Stimulated activated CD8-positive, alpha-beta memory T cell treated with anti-CD3 and anti-CD28 coated beads, Interleukin-15, amount 100 ng/mL, for 1 hour (primary cell): ENCODE results near the gene AQP7.
"Not testable (repeated sequence)": the region's sequence is repeated elsewhere in the genome, so short reads cannot be mapped to it uniquely, and the experiment has no call there.

Experiments
- DNase-seq: peaks from one replicate; pipeline ENCODE4 v3.0.0-alpha.2; 2020; ENCODE audit warnings: low read depth

Gene AQP7

DNA sequence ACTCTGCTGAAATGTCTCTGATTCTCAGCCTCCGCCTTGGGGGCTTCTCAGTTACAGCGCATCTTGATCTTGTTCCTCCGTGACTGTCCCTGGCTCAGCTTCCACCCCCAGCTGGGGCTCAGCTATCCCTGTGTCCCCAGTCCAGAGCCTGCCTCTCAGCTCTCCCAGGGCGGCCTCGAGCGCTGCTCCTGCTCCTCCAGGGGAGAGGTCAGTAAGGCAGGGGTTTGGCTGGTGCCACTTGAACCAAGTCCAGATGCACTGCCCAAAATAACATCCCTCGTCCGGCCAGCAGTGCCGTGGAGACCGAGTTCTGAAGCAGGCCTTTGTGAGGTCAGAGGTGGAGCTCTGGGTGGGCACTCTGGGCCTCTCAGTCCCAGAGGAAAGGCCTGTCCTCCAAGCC, at the start of gene AQP7:
Gene AQP7 (minus strand): TSS at position 198 of the 400 bp plus-strand sequence. CDS start 1,306 bp downstream, outside the sequence.
- DNase-seq, result not testable (repeated sequence)

DNA sequence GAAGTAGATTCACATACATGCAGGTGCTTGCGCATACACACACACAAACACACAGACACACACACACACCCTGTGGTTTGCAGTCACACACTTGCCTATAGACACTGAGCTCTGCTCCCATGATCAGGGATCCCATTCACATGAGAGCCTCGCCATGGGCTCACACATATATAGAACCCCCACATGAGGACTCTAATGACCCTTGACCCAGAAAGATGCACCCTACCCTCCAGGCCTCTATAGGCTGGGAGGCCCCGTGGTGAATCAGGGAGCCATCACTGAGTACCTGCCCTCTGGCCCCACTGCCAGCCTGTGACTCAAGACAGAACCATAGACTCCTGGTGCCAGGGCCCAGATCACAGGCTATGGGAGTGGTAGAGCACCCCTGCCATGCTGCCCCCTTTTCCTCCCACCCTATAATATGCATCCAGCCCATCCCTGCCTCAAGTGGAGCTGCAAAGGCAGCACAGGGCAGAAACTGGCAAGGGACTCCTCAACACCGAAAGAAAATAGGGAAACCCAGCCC, 48.3 kb upstream of the AQP7 start:
- no peak for DNase-seq

DNA sequence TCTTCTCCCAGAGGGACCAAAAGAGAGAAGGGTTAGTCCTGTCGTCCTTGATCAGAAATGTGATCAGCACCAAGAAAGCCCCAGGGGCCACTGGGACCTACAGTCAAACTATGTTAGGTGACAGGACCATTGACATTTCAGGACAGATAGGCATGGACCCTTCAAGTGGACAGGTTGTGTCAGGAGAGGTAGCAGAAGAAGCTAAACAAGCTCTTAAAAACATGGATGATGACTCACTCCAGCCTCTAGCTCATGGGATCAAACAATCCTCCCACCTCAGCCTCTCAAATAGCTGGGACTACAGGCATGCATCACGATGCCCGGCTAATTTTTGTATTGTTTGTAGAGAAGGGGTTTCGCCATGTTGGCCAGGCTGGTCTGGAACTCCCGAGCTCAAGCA, 47.3 kb upstream of the AQP7 start:
- no peak for DNase-seq

DNA sequence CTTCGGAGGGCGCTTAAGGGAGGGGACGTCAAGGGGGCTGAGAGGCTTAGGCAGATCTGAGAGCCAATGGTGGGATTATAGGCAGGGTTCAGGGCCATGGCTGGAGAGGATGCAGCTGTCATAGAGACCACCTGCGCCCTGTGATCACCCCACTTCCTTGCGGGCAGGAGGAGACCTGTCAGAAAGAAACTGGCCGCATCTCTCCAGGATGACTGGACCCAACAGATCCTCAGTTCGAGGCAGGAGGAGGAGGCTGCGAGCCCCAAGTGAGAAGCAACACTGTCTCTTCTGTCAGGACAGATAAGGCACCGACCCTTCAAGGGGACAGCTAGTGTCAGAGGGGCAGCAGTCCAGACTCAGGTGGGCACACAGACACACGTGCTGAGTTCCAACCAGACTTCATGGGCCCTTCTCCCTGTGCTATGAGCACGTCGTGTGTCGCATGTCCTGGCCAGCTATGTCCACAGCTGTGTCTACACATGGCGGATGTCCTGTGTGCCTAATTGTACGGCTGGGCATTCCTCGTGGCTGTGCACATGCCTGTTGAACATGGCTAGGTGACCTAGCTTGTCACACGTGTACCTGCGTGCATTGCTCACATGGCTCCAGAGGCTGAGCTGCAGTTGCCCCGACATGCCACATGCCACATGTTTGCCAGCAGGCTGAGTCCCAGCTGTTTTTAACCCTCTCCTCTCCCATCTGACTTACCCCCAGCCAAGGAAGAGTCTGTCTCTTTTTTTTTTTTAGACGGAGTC, 45.6 kb upstream of the AQP7 start:
- DNase-seq, result no peak

DNA sequence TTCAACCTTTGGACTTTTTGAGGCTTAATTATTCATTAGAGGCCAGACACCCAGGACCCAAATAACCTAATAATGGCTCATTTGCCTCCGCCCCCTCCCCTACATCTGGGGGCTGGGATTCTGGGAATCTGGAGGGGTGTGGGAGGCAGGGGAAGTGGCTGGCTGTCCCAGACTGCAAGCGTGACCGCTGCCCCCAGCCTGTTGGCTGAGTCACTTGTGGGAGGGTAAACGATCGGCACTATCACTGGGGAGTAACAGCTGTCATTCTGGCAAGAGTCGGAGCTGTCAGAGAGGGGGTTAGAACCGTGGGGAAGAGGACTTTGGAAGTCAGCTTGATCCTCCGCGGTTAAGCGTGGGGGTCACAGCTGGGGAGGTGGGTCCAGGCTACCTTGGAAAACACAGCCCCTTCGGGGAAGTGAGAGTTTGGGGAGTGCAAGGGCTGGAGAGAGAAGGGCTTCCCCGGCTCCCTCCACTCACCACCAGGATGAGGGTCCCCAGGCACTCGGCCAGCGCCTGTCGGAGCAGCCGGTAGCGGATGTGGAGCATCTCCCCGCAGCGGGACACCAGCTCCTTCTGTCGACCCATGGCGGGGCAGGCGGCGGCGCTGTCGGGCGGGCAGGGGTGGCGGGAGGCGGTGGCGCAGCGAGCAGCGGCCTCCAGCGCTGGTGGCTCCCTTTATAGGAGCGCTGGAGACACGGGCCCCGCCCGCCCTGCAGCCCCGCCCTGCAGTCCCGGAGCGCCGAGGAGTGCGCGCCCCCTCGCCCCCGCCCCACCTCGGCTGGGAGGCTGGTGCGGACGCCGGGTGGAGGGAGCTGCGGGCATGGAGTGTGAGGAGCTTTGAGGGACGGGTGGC, 44.8 kb upstream of the AQP7 start, which contains the start of gene AQP3:
Gene AQP3 (minus strand): TSS at position 648 of the 853 bp plus-strand sequence. CDS start 63 bp downstream, at position 585.
- peak; percentile 38 for DNase-seq

DNA sequence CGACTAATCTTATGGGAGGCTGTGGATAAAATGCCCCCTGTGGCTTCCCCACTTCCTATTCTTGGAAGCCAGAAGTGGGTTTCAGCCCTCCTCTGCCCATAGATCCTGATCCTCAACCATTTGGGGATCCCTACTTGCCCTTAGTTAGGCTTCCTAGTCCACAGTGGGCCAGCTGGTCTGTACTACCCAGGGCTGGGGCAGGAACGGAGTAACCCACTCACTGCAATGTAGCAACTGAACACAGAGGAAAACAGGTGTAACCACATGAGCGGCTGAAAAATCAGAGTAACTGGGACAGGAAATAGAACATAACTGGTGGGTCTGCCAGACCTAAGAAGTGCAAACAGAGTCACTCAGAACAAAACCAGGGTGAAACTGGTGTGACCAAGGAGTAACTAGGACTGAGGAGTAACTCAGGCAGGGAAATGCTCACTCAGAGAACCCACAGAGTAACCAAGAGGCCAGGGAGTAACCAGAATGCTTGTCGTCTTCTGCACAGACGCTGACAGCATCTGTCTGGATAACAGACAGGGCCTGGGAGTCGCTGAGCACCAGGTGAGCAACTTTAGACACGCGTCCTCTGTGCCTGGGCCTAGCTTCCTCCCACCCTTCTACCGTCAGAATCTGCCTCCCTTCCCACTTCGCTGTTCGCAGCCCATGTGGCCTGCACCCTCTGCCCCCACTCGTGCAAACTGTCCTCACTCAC, 44.0 kb upstream of the AQP7 start:
- DNase-seq, result peak; percentile 19

DNA sequence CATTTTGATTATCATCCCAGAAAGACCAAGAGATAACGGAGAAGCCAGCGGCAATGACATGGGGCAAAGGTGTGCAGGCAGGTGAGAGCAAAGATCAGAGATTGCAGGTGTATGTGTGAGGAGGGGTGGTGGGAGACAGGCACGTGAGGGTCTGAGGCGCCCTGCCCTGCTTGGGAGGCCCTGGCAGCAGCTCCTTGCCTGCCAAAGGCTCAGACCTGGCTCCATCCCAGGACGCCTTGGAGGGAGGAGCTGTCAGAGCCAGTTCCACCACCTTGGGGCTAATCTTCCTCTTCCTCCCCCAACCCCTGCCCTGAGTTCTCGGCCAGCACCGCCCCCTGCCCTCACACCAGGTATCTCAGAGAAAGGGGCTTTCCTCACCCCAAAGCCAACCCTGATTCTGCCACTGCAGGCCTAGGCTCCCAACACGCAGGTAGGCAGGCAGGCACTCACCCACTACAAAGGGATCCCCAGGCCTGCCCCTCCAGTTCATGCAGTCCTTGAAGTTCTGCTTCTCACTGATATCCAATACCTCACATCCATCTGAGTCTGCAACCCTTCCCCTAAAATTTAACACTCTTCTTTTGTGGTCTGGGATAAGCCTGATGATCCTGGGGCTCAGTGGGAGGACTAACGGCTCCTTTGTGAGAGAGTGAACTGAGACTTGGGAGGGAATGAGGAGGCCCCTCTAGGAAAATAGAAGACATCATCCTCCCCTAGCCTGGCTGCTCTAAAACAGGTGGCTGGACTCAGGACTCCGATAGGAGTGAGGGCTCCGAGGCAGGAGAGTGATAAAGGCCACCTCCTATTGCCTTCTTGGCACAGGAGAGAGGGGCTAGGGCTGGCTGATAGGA, 43.2 kb upstream of the AQP7 start:
- DNase-seq, result no peak

DNA sequence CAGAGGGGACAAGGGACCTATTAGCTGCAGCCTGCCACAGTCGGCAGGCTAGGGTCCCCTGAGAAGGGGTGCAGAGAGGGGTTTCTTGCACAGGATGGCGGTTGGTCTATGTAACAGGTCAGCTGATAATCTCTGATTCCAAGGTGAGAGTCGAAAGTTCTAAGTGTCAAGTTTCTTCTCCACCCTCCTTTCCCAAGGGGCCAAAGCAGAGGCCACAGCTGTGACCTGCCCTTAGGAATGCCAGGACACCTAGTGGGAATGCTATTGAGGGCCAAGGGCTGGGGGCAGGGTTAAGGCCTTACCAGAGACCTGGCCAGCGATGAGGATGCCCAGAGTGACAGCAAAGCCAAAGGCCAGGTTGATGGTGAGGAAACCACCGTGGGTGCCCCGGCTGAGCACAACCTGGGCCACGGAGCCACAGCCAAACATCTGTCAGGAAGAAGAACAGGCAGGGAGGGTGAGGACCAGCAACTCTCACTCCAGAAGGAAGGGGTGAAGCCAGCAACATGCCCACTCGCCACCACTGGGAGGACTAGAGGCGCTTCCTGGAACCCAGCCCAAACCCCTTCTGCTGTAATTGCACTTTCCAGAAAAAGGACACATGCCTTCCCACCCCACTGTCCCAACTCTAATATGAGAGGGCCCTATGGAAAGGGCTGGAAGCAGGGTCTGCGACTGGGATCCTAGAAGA, 41.2 kb upstream of the AQP7 start:
- DNase-seq, result no peak

DNA sequence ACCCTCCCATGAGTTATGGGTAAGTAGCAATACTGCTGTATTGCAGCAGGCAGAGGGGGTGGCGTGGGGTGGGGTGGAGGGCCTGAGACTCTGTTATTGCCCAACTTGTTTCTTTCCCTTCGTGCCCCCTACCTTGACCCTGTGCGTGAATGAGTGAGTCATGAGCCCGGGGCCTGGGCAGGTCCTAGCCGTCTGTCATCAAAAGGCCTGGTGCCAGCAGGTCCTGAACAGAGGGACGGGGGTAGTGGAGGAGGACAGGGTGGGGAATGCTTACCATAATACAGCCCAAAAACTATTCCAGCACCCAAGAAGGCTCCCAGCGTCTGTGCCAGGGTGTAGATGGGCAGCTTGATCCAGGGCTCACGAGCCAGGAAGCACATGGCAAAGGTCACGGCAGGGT, 40.7 kb upstream of the AQP7 start:
- DNase-seq, result no peak

DNA sequence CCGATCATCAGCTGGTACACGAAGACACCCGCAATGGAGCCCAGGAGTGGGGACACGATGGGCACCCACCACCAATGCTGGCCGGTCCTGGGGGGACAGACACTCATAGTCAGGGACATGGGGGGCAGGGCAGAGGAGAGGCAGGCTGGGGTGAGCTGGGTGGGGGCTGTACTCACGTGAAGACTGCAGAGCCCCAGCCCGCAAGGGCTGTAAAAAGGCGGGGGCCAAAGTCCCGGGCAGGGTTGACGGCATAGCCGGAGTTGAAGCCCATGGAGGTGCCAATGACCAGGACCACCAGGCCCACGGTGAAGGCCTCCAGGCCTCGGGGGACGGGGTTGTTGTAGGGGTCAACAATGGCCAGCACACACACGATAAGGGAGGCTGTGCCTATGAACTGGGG, 39.8 kb upstream of the AQP7 start:
- no peak for DNase-seq

DNA sequence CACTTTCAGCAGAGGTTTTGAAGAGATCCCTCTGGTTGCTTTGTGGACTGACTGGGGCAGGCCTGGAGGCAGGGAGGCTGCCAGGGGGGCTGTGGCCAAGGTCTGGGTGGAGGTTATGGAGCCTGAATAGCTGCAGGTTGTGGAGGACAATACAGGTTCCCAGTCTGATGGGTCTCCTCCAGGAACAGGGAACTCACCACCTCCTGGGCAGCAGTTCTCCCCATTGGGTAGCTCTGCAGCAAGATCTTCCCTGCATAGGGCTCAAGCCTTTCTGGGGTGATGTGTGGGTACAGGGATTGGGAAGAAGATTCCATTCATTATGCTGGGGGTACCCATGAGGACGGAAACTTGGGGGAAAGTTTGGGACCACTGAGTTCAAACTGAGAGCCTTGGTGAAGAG, 38.2 kb upstream of the AQP7 start:
- no peak for DNase-seq

DNA sequence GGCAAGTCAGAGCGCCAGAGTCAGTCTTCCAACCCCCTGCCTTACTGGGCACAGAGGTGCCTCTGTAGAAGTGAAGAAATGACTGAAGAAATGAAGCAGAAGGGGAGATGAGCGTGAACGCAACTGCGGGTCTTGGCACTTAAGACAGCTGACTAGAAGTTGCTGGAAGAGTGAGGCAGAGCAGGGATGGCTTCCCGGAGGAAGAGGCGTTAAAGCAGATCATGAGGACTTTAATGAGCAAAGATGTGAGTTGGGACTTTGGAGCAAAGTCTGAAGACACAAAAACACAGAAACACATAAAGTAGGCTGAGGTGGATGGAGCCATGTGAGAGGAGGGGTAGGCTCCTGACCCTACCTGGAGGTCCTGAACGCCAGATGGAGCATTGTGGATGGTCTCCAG, 37.8 kb upstream of the AQP7 start:
- DNase-seq, result no peak

DNA sequence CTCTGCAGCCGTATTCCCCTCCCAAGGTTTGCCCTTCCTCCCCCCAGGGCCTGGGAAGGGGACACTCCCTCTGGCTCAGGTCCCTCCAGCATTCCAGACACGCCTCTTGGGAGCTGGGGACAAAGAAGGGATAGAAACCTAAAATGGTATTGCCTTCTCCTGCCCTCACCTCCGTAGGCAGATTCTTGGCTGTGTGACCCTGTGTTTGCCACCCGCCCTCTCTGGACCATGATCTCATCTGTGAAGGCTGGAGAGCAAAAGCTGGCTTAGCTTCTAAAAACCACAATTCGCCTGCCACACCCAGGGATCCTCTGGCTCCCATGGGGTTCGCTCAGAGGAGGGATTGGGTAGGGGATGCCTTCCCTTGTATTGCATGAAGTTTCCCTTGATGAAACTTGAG, 37.4 kb upstream of the AQP7 start:
- no peak for DNase-seq

DNA sequence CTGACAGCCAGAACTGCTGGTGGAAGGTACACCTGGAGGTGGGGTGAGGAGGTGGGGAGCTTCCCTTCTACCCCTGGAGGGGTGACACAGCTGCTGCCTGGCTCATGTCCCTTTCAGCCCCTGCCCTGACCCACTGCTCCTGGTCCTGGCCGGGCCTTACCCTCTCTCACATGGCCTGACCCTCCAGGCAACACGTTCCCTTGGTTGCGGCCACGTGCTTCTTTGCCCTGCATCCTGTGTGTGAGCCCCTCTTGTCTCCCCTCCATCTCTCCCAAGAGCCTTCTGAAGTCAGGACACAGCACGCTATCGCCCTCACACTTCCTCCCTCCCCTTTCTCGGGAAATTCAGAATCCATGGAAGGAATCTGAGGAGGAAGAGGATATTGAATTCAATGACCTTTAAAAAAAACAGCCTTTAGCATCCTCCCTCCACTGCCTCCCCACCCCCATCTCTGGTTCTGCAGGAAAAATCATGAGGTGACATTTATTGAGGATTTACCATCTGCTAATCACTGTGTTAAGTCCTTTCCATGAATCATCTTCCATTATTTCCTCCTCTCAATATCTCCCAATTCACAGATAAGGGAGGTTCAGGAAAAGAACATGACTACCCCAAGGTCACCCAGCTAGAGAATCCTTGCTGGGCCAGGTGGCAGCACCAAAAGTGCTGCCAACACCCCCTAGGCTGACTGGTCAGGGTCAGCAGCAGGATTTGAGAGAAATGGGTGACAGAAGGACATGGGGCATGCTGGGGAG, 36.7 kb upstream of the AQP7 start:
- DNase-seq, result no peak

DNA sequence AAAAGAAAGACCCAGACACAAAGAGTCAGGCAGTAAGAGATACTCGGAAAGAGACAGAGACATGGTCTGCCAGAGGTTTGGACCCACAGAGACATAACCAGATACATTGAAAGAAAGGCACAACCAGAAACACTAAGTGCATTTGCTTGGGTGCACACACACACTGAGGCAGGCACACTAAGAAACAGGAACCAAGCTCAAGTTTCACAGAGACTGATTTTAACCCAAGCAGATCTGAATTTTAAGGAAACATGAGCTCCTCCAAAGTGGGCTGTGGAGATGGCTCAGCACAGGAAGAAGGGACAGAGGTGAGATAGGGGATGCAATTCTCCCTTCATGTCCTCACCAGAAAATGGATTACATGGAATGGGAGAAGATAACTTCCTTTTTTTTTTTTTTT, 35.5 kb upstream of the AQP7 start:
- DNase-seq, result no peak

DNA sequence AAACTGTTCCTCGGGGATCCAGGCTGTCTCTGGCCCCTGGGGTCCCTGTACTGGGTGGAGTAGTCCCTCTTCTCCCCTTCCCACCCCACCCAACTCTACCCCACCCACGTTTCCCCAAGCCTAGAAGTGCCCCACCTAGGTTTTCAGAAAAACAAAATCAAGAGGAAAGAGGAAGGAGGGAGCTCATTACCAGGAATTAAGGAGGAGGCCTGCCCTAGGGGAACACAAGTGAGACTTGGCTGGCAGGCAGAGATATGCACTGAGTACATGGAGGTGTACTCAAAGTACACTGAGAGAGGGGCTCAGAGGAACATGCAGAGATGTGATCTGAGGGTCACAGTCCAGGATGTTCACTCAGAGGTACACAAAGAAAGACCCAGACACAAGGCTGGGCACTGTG, 34.8 kb upstream of the AQP7 start:
- DNase-seq, result no peak

DNA sequence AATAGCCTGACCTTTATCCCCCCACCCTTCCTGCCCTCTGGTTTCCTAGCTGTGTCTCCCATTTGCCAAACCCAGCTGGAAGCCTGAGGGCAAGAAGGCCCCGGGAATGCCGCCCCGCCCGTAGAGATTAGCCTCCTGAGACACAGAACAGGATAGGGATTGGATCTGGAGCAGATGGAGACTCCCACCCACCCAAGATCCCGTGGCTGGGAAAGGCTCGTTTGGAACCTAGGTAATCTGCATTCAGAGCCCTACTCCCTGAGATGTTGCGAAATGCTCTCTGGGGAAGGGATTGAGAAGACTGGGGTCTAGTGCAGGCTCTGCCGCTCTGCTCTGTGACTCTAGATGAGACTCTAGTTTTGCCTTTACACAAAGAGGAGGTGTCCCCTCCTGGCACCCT, 34.1 kb upstream of the AQP7 start:
- no peak for DNase-seq

DNA sequence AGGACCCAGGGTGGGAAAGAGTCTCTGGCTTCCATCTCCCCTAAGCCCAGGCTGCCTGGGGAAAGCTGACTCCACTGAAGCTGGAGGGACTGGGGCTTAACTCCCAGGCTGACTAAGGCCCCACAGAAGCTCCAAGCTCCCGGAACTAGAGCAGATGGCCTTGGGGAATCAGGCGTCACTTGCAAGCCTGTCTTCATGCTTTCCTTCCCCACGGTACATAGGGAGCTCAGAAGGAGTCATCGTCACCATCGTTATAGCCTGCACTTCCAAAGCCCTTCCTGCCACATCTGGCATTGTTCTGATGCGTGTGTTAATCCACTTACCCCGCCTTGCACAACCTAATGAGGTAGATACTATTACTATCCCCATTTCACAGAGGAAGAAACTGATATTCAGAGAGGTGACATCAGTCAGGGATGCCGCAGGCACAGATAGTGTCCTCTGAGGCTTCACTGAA, 33.5 kb upstream of the AQP7 start:
- no peak for DNase-seq

DNA sequence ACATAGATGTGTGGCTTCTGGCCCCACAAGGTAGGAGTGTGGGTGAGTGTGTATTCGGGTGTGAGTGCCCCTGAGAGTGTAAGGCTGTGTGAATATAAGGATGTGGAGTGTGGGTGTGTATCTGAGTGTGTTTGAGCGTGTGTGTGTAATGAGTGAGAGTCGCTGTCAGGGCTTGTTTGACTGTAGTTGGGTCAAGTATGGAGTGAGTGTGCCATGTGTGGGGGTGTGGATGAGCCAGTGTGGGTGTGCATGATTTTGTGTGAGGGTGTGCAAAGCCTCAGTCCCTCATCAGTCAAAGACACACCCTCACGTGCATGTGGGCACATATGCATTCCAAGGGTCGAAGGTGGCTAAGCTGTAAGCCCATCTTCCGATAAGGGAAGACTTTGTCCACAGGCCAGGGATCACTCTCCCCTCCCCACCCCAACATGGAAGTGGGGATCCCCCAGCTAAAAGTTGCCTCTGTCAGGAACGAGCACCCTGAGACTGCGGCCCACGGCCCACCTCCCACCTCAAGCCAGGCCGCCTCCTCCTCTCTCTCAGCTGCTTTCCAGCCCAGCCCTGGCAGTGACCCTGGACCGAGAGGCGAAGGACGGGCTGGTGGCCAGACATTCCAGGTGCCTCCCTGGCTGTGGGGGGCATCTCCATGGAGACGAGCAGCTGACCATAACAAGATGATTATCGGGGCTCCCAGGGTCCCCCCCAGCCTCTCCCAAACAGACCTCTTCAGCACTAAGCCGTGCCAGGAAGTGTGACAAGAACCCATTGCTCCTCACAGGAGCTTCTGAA, 32.1 kb upstream of the AQP7 start:
- DNase-seq, result no peak
